GM21528 (cell line): Measurements from ENCODE around the gene OR2W3.

Source experiments
- ATAC-seq: cut with Tn5 transposase; IDR thresholded peaks from one replicate; pipeline ENCODE4 v1.9.1; 2021; ENCODE audit warnings: mild to moderate bottlenecking, moderate library complexity; ENCODE audit not compliant: unreplicated experiment, low FRiP score

Gene OR2W3

GRCh38 chr1:247914941-247915662, 19.7 kb downstream of the OR2W3 start:
- no peak for ATAC-seq

- no peak for ATAC-seq
Observed at GRCh38 chr1:247919952-247920351, 24.6 kb downstream of the OR2W3 start, which contains the start of gene OR2T8. Gene OR2T8, plus strand, starts transcription at chr1:247920252. Its CDS starts 766 bp downstream, at chr1:247921018.

- no peak for ATAC-seq
Observed at GRCh38 chr1:247923941-247924340, 28.6 kb downstream of the OR2W3 start.

GRCh38 chr1:247924868-247925267, 29.5 kb downstream of the OR2W3 start, which contains the start of gene OR2AJ1:
Gene OR2AJ1, plus strand, starts transcription at chr1:247924889. Its CDS starts 8,880 bp downstream, at chr1:247933769.
- no peak for ATAC-seq

- ATAC-seq: no peak
Observed at GRCh38 chr1:247933989-247934388, 38.6 kb downstream of the OR2W3 start.

GRCh38 chr1:247935781-247936180, 40.4 kb downstream of the OR2W3 start:
- no peak for ATAC-seq

GRCh38 chr1:247936415-247936814, 41.0 kb downstream of the OR2W3 start:
- no peak for ATAC-seq

GRCh38 chr1:247936965-247937734, 41.8 kb downstream of the OR2W3 start:
- ATAC-seq: peak; percentile 100

- ATAC-seq: no peak
Observed at GRCh38 chr1:247942624-247943023, 47.2 kb downstream of the OR2W3 start.
